Measurements from ENCODE around the gene APOC1. TPM values are rescaled to one million over a fixed set of nuclear protein-coding genes. Genes with fewer than 3 reads are reported as not detected.

The APOC1 gene
- total RNA-seq, 1 experiment from 2014 or later, result 86.5 TPM

- TF ChIP-seq AR (CRISPR knock-in tag; IDR thresholded peaks at IDR 0.05), result 0 out of 2 replicates have a peak, but pooled peaks have one; percentile 13
- TF ChIP-seq PREB (CRISPR knock-in tag; IDR thresholded peaks at IDR 0.05; ENCODE audit: borderline replicate concordance), result no peak
- no peak for TF ChIP-seq FOXP4 (CRISPR knock-in tag; IDR thresholded peaks at IDR 0.05)
- no peak for TF ChIP-seq USF2 (CRISPR knock-in tag; IDR thresholded peaks at IDR 0.05)
- TF ChIP-seq ZNF317 (CRISPR knock-in tag; IDR thresholded peaks at IDR 0.05; ENCODE audit: borderline replicate concordance, low read depth), result no peak
- TF ChIP-seq ATF6 (CRISPR knock-in tag; IDR thresholded peaks at IDR 0.05), result no peak
- no peak for TF ChIP-seq ZBTB43 (CRISPR knock-in tag; IDR thresholded peaks at IDR 0.05)
- no peak for TF ChIP-seq ZNF512 (CRISPR knock-in tag; IDR thresholded peaks at IDR 0.05; ENCODE audit: borderline replicate concordance)
- no peak for TF ChIP-seq TP53 (CRISPR knock-in tag; IDR thresholded peaks at IDR 0.05)
- no peak for TF ChIP-seq SOX15 (CRISPR knock-in tag; IDR thresholded peaks at IDR 0.05)
- no peak for TF ChIP-seq GTF2I (CRISPR knock-in tag; conservative IDR thresholded peaks at IDR 0.05)
- no peak for TF ChIP-seq USF1 (CRISPR knock-in tag; IDR thresholded peaks at IDR 0.05)
- no peak for TF ChIP-seq ZNF671 (CRISPR knock-in tag; IDR thresholded peaks at IDR 0.05)
- peak; percentile 85 for TF ChIP-seq EMX1 (CRISPR knock-in tag; IDR thresholded peaks at IDR 0.05)
These were observed 23.9 kb upstream of the APOC1 start (continued) for GRCh38 chr19:44890366-44891015.
